ENCODE measurements around the gene FAM156B. TPM values are rescaled to one million over a fixed set of nuclear protein-coding genes. Genes with fewer than 3 reads are reported as not detected.
"Not testable (repeated sequence)": the region's sequence is repeated elsewhere in the genome, so short reads cannot be mapped to it uniquely, and the experiment has no call there.

FAM156B gene
- total RNA-seq, 2 experiments from 2014 or later = 9.2 to 13.0 TPM

DNA sequence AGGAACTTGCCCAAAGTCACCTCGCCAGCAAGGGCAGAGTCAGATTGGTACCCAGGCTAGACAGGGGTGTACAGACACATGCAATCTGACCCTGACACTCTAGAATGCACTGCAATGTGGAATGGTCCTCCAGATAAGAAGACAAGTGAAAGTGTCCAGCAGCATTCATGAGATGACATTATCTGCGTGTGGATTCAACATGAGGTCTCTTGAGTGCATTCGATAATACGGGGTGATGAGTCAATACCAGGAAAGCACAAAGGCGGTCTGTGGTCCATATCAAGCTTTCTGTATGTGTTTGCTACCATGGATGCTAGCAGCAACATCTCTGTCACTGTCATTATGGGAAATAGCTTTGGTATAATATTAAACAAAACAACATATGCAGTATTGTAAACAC is 22.5 kb upstream of the FAM156B start:
- DNase-seq = no peak
- Histone ChIP-seq H3K4me1 (ENCODE audit: insufficient read depth, low read length) (no peaks in the 10 kb centered on the region), H3K4me3 (ENCODE audit: low read length) (no peak overlapping the region), H3K9me3 (ENCODE audit: control insufficient read depth in 1 of 2, insufficient read depth in 1 of 2, low read length in 2 of 2) (no peaks in the 10 kb centered on the region), H3K27ac (ENCODE audit: low read depth in 1 of 2, low read length in 2 of 2) (no peak overlapping the region), H3K36me3 (ENCODE audit: insufficient read depth, low read length) (no peaks in the 10 kb centered on the region), H3K27me3 (ENCODE audit: control insufficient read depth in 1 of 2, insufficient read depth in 2 of 2, low read length in 2 of 2) (no peaks in the 10 kb centered on the region)
- TF ChIP-seq, protein P1, sequence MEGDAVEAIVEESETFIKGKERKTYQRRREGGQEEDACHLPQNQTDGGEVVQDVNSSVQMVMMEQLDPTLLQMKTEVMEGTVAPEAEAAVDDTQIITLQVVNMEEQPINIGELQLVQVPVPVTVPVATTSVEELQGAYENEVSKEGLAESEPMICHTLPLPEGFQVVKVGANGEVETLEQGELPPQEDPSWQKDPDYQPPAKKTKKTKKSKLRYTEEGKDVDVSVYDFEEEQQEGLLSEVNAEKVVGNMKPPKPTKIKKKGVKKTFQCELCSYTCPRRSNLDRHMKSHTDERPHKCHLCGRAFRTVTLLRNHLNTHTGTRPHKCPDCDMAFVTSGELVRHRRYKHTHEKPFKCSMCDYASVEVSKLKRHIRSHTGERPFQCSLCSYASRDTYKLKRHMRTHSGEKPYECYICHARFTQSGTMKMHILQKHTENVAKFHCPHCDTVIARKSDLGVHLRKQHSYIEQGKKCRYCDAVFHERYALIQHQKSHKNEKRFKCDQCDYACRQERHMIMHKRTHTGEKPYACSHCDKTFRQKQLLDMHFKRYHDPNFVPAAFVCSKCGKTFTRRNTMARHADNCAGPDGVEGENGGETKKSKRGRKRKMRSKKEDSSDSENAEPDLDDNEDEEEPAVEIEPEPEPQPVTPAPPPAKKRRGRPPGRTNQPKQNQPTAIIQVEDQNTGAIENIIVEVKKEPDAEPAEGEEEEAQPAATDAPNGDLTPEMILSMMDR (IDR thresholded peaks at IDR 0.05) = no peak
- H3K27ac Mint-ChIP-seq = no peak overlapping the region
- peaks cover under 1% of the 10 kb centered on the region for H3K27me3 Mint-ChIP-seq
- H3K36me3 Mint-ChIP-seq (ENCODE audit: low read depth) = no peaks in the 10 kb centered on the region
- POLR2A ChIA-PET = no interaction called here
- intact Hi-C loops (cut with DNase I, micrococcal nuclease) = no loop called here
- CTCF ChIA-PET = no interaction called here
- no peak for ATAC-seq (ENCODE audit: poor library complexity)
- no peak overlapping the region for H3K4me3 Mint-ChIP-seq
- no peaks in the 10 kb centered on the region for H3K9me3 Mint-ChIP-seq
- no peaks in the 10 kb centered on the region for H3K4me1 Mint-ChIP-seq (ENCODE audit: low read depth)

DNA sequence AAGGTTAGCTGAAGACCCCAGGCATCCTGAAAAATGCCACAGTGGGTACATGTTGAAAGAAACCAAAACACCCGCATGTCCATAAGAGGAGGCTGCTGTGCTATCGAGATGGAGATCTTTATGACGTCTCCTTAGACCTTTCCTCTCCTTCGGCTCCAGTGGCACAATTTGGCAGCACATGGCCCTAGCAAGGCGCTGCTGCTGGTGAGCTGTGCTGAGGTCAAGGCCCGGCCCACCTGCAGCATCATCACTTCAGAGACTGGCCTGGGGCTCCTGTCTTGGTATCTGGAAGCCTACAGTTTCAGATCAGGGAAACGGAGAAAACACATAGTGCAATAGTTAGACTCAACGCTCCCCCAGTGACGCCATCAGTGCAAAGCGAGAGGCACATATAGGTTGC is 21.7 kb upstream of the FAM156B start:
- H3K27me3 Mint-ChIP-seq; H3K4me1 ChIP-seq (ENCODE audit: insufficient read depth, low read length); POLR2A ChIA-PET: not testable (repeated sequence)

DNA sequence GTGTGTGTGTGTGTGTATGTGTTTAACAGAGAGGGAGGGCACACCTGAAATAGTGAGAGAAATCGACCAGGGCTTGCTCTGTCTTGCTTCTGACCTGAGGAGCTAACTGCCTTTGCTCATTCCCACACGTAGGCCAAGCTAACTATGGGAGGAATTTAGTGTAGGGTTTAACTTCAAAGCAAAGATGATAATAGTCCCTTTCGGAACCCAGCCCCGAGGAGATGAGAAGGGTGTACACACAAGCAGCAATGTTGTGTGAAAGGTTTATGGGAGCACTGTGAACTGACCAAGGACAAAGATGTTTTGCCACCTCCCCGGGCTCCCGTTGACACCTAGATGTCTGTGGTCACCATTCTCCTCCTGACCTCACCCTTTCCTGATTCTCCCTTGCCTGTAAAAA is 20.7 kb upstream of the FAM156B start:
- H3K27ac Mint-ChIP-seq; H3K27me3 Mint-ChIP-seq; H3K4me1 Mint-ChIP-seq (ENCODE audit: low read depth); POLR2A ChIA-PET; ATAC-seq (ENCODE audit: poor library complexity); DNase-seq; H3K36me3 Mint-ChIP-seq (ENCODE audit: low read depth); H3K9me3 ChIP-seq (ENCODE audit: control insufficient read depth in 1 of 2, insufficient read depth in 1 of 2, low read length in 2 of 2); H3K4me3 ChIP-seq (ENCODE audit: low read length); H3K9me3 Mint-ChIP-seq; CTCF ChIA-PET; H3K4me1 ChIP-seq (ENCODE audit: insufficient read depth, low read length); intact Hi-C loops (cut with DNase I, micrococcal nuclease); H3K27me3 ChIP-seq (ENCODE audit: control insufficient read depth in 1 of 2, insufficient read depth in 2 of 2, low read length in 2 of 2); H3K4me3 Mint-ChIP-seq; H3K36me3 ChIP-seq (ENCODE audit: insufficient read depth, low read length); H3K27ac ChIP-seq (ENCODE audit: low read depth in 1 of 2, low read length in 2 of 2): not testable (repeated sequence)

More for the DNA sequence above, 21.7 kb upstream of the FAM156B start:
- H3K36me3 Mint-ChIP-seq (ENCODE audit: low read depth); H3K27ac ChIP-seq (ENCODE audit: low read depth in 1 of 2, low read length in 2 of 2); ATAC-seq (ENCODE audit: poor library complexity); H3K4me3 ChIP-seq (ENCODE audit: low read length); CTCF ChIA-PET; H3K4me1 Mint-ChIP-seq (ENCODE audit: low read depth); H3K27ac Mint-ChIP-seq; intact Hi-C loops (cut with DNase I, micrococcal nuclease); H3K36me3 ChIP-seq (ENCODE audit: insufficient read depth, low read length); H3K4me3 Mint-ChIP-seq; H3K9me3 ChIP-seq (ENCODE audit: control insufficient read depth in 1 of 2, insufficient read depth in 1 of 2, low read length in 2 of 2); H3K27me3 ChIP-seq (ENCODE audit: control insufficient read depth in 1 of 2, insufficient read depth in 2 of 2, low read length in 2 of 2); H3K9me3 Mint-ChIP-seq; DNase-seq: not testable (repeated sequence)

DNA sequence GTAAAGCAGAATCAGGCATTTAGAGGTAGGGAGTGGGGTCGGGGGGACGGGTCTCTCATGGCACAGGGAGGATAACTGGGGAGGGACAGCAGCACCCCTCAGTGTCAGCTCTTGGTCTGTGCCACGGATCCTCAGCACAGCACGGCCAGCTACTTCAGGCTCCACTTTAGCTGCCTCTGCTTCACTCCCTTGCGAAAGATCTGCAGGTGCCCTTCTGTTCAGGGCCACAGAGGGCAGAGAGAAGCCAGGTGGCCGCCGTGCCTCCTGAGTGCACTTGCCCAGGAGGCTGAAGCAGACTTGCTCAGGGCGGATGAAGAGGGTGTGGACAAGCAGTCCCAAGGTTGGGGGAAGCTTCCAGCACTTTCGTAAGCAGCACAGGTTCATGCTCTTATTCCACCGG is 9.7 kb upstream of the FAM156B start:
- H3K27me3 Mint-ChIP-seq; H3K36me3 ChIP-seq (ENCODE audit: insufficient read depth, low read length); H3K9me3 ChIP-seq (ENCODE audit: control insufficient read depth in 1 of 2, insufficient read depth in 1 of 2, low read length in 2 of 2); H3K9me3 Mint-ChIP-seq; POLR2A ChIA-PET; H3K4me3 Mint-ChIP-seq; H3K4me3 ChIP-seq (ENCODE audit: low read length); intact Hi-C loops (cut with DNase I, micrococcal nuclease); H3K4me1 ChIP-seq (ENCODE audit: insufficient read depth, low read length); DNase-seq; H3K27ac ChIP-seq (ENCODE audit: low read depth in 1 of 2, low read length in 2 of 2); H3K27me3 ChIP-seq (ENCODE audit: control insufficient read depth in 1 of 2, insufficient read depth in 2 of 2, low read length in 2 of 2); H3K4me1 Mint-ChIP-seq (ENCODE audit: low read depth); ATAC-seq (ENCODE audit: poor library complexity); H3K36me3 Mint-ChIP-seq (ENCODE audit: low read depth); CTCF ChIA-PET; H3K27ac Mint-ChIP-seq: not testable (repeated sequence)

DNA sequence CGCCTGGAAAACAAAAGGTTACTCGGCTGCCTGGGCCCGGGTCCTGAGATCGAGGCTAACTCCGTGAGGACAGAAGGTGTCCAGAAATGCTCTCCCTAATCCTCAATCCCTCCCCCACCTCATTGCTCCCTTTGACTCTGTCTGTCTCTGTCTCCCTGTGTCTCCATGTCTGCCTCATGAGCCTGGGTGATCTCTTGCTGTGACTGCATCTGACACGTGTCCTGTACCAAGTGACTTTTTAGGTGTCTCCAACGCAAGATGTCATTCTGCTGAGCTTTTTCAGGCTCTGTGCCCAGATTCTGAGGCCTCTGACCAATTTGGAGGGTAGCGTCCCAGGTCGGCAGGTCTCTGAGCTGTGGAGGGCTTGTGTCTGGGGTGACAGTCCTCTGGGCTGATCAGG is 9.0 kb upstream of the FAM156B start:
- H3K36me3 Mint-ChIP-seq (ENCODE audit: low read depth); H3K4me1 Mint-ChIP-seq (ENCODE audit: low read depth); H3K4me1 ChIP-seq (ENCODE audit: insufficient read depth, low read length); H3K27me3 Mint-ChIP-seq; H3K27ac Mint-ChIP-seq; ATAC-seq (ENCODE audit: poor library complexity); POLR2A ChIA-PET; H3K9me3 ChIP-seq (ENCODE audit: control insufficient read depth in 1 of 2, insufficient read depth in 1 of 2, low read length in 2 of 2); H3K27ac ChIP-seq (ENCODE audit: low read depth in 1 of 2, low read length in 2 of 2); H3K4me3 Mint-ChIP-seq; H3K9me3 Mint-ChIP-seq; H3K4me3 ChIP-seq (ENCODE audit: low read length); intact Hi-C loops (cut with DNase I, micrococcal nuclease); CTCF ChIA-PET; H3K36me3 ChIP-seq (ENCODE audit: insufficient read depth, low read length); DNase-seq; H3K27me3 ChIP-seq (ENCODE audit: control insufficient read depth in 1 of 2, insufficient read depth in 2 of 2, low read length in 2 of 2): not testable (repeated sequence)

DNA sequence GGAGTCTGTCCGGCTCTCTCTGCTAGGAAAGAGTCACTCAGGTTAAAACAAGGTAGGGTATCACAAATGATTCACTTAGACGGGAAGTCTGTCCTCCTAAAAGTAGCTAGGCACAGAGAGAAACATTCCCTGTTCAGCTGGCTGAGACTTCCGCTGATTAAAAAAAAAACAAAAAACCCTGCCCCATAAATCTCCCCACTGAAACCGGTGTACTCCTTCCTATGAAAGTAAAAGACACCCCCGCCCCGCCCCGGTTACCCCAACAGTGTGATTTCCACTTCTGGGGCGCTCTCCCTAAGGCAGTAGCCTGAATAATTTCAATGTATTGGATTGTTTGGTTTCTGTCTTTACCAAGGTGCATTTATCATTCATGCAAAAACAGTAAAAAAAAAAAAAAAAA is 692 bp upstream of the FAM156B start:
- H3K4me1 Mint-ChIP-seq (ENCODE audit: low read depth); H3K27ac ChIP-seq (ENCODE audit: low read depth in 1 of 2, low read length in 2 of 2); H3K4me1 ChIP-seq (ENCODE audit: insufficient read depth, low read length); H3K9me3 ChIP-seq (ENCODE audit: control insufficient read depth in 1 of 2, insufficient read depth in 1 of 2, low read length in 2 of 2); CTCF ChIA-PET; POLR2A ChIA-PET; DNase-seq; H3K27me3 ChIP-seq (ENCODE audit: control insufficient read depth in 1 of 2, insufficient read depth in 2 of 2, low read length in 2 of 2); H3K27me3 Mint-ChIP-seq; H3K27ac Mint-ChIP-seq; H3K36me3 Mint-ChIP-seq (ENCODE audit: low read depth); H3K36me3 ChIP-seq (ENCODE audit: insufficient read depth, low read length); intact Hi-C loops (cut with DNase I, micrococcal nuclease); H3K9me3 Mint-ChIP-seq; H3K4me3 Mint-ChIP-seq; H3K4me3 ChIP-seq (ENCODE audit: low read length): not testable (repeated sequence)
- peak; percentile 12 for ATAC-seq (ENCODE audit: poor library complexity)

DNA sequence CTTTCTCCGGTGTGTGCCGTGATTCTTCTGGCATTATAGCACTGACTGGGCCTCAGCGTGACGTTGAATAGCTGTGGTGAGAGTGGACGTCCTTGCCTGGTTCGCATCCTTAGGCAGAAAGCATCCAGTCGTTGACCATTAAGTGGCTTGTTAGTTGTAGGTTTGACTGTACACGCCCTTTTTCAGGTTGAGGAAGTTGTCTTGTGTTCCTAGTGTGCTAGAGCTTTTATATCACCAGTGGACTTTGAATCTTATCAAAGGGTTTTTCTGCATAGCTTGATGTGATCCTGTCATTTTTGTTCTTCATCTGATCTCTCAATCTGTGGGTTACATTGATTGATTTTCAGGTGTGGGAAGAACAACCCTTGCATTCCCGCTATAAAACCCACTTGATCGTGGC is 8.4 kb downstream of the FAM156B start:
- H3K27ac ChIP-seq (ENCODE audit: low read depth in 1 of 2, low read length in 2 of 2); H3K4me3 ChIP-seq (ENCODE audit: low read length); H3K4me1 ChIP-seq (ENCODE audit: insufficient read depth, low read length); H3K36me3 ChIP-seq (ENCODE audit: insufficient read depth, low read length); H3K9me3 Mint-ChIP-seq; H3K27me3 ChIP-seq (ENCODE audit: control insufficient read depth in 1 of 2, insufficient read depth in 2 of 2, low read length in 2 of 2); ATAC-seq (ENCODE audit: poor library complexity); DNase-seq; intact Hi-C loops (cut with DNase I, micrococcal nuclease); CTCF ChIA-PET; H3K9me3 ChIP-seq (ENCODE audit: control insufficient read depth in 1 of 2, insufficient read depth in 1 of 2, low read length in 2 of 2); H3K4me1 Mint-ChIP-seq (ENCODE audit: low read depth); H3K27ac Mint-ChIP-seq; POLR2A ChIA-PET; H3K36me3 Mint-ChIP-seq (ENCODE audit: low read depth); H3K4me3 Mint-ChIP-seq; H3K27me3 Mint-ChIP-seq: not testable (repeated sequence)
